K562 (cell line): Measurements from ENCODE around the gene MAPKAPK2. TPM values are rescaled to one million over a fixed set of nuclear protein-coding genes. Genes with fewer than 3 reads are reported as not detected.

ENCODE experiments used
- ATAC-seq: fragments of 200-7000 bp; cut with Tn5 transposase; 3 replicates; pipeline ENCODE4 v1.9.1; 2020; ENCODE audit warnings: moderate library complexity
- BruUV-seq: library from RNA; stranded (reverse); fragments of 400-500 nt; replicated peaks from 2 replicates; lab custom pipeline; 2021; lab: Mats Ljungman, UMichigan
- CTCF ChIA-PET: fragments of 300-600 bp; formaldehyde crosslinking; extraction: SDS; loops from one replicate; lab custom pipeline; 2021; ENCODE audit warnings: low intra/inter-chr PET ratio; lab: Yijun Ruan, JAX
- POLR2A ChIA-PET: fragments of 300-600, 350-650 bp; sonication (Branson Sonifier 250); formaldehyde crosslinking; extraction: SDS; loops from one replicate; lab custom pipeline; 2021; ENCODE audit warnings: antibody characterized with exemption, inconsistent platforms; lab: Yijun Ruan, JAX
- DNase-seq, 4 experiments: peaks; one replicate each; pipeline versions ENCODE4 v3.0.0 to v3.0.0-alpha.2; 2011 to 2018; ENCODE audit warnings: low spot score in 3 of 4, mixed read lengths in 3 of 4; ENCODE audit errors: extremely low read depth in 1 of 4
- FAIRE-seq: peaks from 2 replicates; lab custom pipeline; 2011; peaks lifted over from hg19 to GRCh38; lab: Jason Lieb, UNC
- H2AFZ ChIP-seq: 2 replicates; pipeline ENCODE4 v1.6.0; 2011; ENCODE audit warnings: low read depth, low read length, control low read depth, inconsistent platforms
- H3K27ac ChIP-seq: fragments of 200-600 bp; 3 replicates; pipeline ENCODE4 v1.8.0; 2011; ENCODE audit warnings: low read depth, mild to moderate bottlenecking, control low read depth, inconsistent platforms, low read length, moderate library complexity, mixed read lengths; ENCODE audit errors: extremely low read depth
- H3K27me3 ChIP-seq, 2 experiments: fragments of 300-600 bp in 1 of 2; 2 replicates in 1 of 2; 3 replicates in 1 of 2; pipeline versions ENCODE4 v1.6.0 to v1.8.0; 2011; ENCODE audit warnings: inconsistent platforms in 2 of 2, low read length in 2 of 2, mild to moderate bottlenecking in 1 of 2, mixed read lengths in 1 of 2, moderate library complexity in 1 of 2; ENCODE audit not compliant: control insufficient read depth in 2 of 2, insufficient read depth in 2 of 2
- H3K36me3 ChIP-seq: fragments of 300-600 bp; 3 replicates; pipeline ENCODE4 v1.8.0; 2011; ENCODE audit warnings: mild to moderate bottlenecking, low read length, inconsistent platforms; ENCODE audit not compliant: control insufficient read depth, insufficient read depth
- H3K4me1 ChIP-seq, 2 experiments: fragments of 200-600 bp in 1 of 2; replicated peaks in 1 of 2; 2 replicates in 1 of 2; 3 replicates in 1 of 2; pipeline versions ENCODE4 v1.5.1 to v1.8.0; 2011; ENCODE audit warnings: inconsistent platforms in 2 of 2, low read length in 2 of 2, mild to moderate bottlenecking in 1 of 2, mixed read lengths in 1 of 2, moderate library complexity in 1 of 2; ENCODE audit not compliant: control insufficient read depth in 2 of 2, insufficient read depth in 2 of 2
- H3K4me2 ChIP-seq: 2 replicates; pipeline ENCODE4 v1.6.1; 2011; ENCODE audit warnings: low read length, control low read depth, inconsistent platforms, mixed read lengths; ENCODE audit not compliant: insufficient read depth
- H3K4me3 ChIP-seq: fragments of 200-600 bp; sonication (generic), shearing (Covaris generic); 2 replicates; pipeline ENCODE4 v1.5.1; 2016; ENCODE audit warnings: control low read depth, inconsistent platforms
- H3K79me2 ChIP-seq: fragments of 200-600 bp; 3 replicates; pipeline ENCODE4 v1.8.0; 2011; ENCODE audit warnings: low read length, inconsistent platforms; ENCODE audit not compliant: control insufficient read depth, insufficient read depth
- H3K9ac ChIP-seq, 2 experiments: 2 replicates each; pipeline versions ENCODE4 v1.6.0 to v1.6.1; 2011; ENCODE audit warnings: low read depth in 2 of 2, low read length in 2 of 2, control low read depth in 1 of 2, inconsistent platforms in 1 of 2, mild to moderate bottlenecking in 1 of 2, mixed read lengths in 1 of 2; ENCODE audit not compliant: insufficient read depth in 1 of 2
- H3K9me1 ChIP-seq: one replicate; pipeline ENCODE4 v1.6.0; 2011; ENCODE audit warnings: inconsistent platforms, mild to moderate bottlenecking, low read length, moderate library complexity; ENCODE audit not compliant: control insufficient read depth, insufficient read depth
- H3K9me3 ChIP-seq: replicated peaks from 2 replicates; pipeline ENCODE4 v1.5.1; 2011; ENCODE audit warnings: low read depth, low read length, inconsistent platforms; ENCODE audit not compliant: control insufficient read depth, insufficient read depth
- H4K20me1 ChIP-seq: replicated peaks from 2 replicates; pipeline ENCODE4 v1.6.1; 2011; ENCODE audit warnings: low read length, inconsistent platforms, mixed read lengths; ENCODE audit not compliant: control insufficient read depth, insufficient read depth
- GABPB1 ChIP-seq: sonication (generic); formaldehyde crosslinking; IDR thresholded peaks from 2 replicates; pipeline ENCODE4 v1.8.0; 2022; ENCODE audit warnings: mild to moderate bottlenecking, missing genetic modification reagents
- ID3 ChIP-seq, 2 experiments: fragments of 250-450 bp in 1 of 2; fragments of 450-650 bp in 1 of 2; sonication (Bioruptor Pico) in 1 of 2; IDR thresholded peaks; 2 replicates each; pipeline versions ENCODE4 v1.6.1 to v1.8.0; 2016 to 2021; ENCODE audit warnings: mild to moderate bottlenecking in 2 of 2, moderate library complexity in 2 of 2, missing compliant biosample characterization in 1 of 2, missing genetic modification characterization in 1 of 2
- SAFB2 ChIP-seq: fragments of 200-400 bp; formaldehyde crosslinking; IDR thresholded peaks from 2 replicates; pipeline ENCODE4 v1.6.1; 2018; ENCODE audit warnings: borderline replicate concordance, low read length, low read depth, moderate library complexity; ENCODE audit not compliant: severe bottlenecking
- ZNF740 ChIP-seq, 3 experiments: fragments of 200-800 bp in 1 of 3; sonication (Bioruptor generic) in 1 of 3; sonication (generic) in 1 of 3; formaldehyde crosslinking in 1 of 3; IDR thresholded peaks; 2 replicates each; pipeline versions ENCODE4 v1.6.1 to v1.8.0; 2016 to 2022; ENCODE audit warnings: mild to moderate bottlenecking in 2 of 3, missing compliant biosample characterization in 2 of 3, missing genetic modification characterization in 2 of 3, missing genetic modification reagents in 1 of 3
- WGBS: fragments of 100-300 bp; shearing (Covaris generic); methylation state at CpG from one replicate; pipeline ENCODE4 v1.1.6; 2016; ENCODE audit warnings: low coverage, mixed read lengths; ENCODE audit not compliant: insufficient coverage; ENCODE audit errors: missing lambda C conversion rate; 5-methylcytosine and 5-hydroxymethylcytosine counted together
- in situ Hi-C: fragments of 300-500 bp; cut with MboI; formaldehyde crosslinking; loops from 4 replicates; pipeline ENCODE4 v1.15.0; 2018; ENCODE audit warnings: inconsistent platforms, mixed read lengths
- intact Hi-C: fragments of 100-400 bp; cut with micrococcal nuclease; formaldehyde crosslinking; loops from 2 replicates; pipeline ENCODE4 v1.14.2; 2022
- polyA plus RNA-seq, 8 experiments: library from polyadenylated mRNA; depleted of rRNA in 4 of 8; stranded (reverse) in 5 of 8; unstranded in 3 of 8; fragments of >200 nt; fragmentation: Nextera tagmentation in 2 of 8; fragmentation: Illumina TruSeq in 1 of 8; extraction: Ambion mirVana in 2 of 8; extraction: Trizol in 1 of 8; gene quantifications; 2 replicates each; pipeline versions ENCODE4 v1.2.1 to v1.2.3, GENCODE V29; 2011 to 2014; ENCODE audit warnings: inconsistent platforms in 1 of 8, missing spikeins in 1 of 8
- total RNA-seq, 7 experiments: library from RNA; depleted of rRNA in 6 of 7; stranded (reverse); fragments of >200 nt in 6 of 7; fragmentation: Illumina TruSeq in 2 of 7; extraction: Trizol in 2 of 7; gene quantifications; 2 replicates each; pipeline versions ENCODE4 v1.2.1 to v1.2.3, GENCODE V29; 2011 to 2021; ENCODE audit warnings: low replicate concordance in 1 of 7

Gene MAPKAPK2
- total and polyA plus RNA-seq, 9 of the 15 experiments (the other 6 are each of a cell fraction or from before 2014, with no cell fraction given): 0.63 to 94.2 (median 52.1) TPM

- 82% methylated on average over 2 of the region's 2 CpGs for WGBS
- peaks cover 27% of the 10 kb centered on the region; the same call in 2 of the 3 replicates for H3K36me3 ChIP-seq
- no peak overlapping the region for H2AFZ ChIP-seq
- in situ Hi-C loops (no loop called here), intact Hi-C loops (no loop called here)
- H3K4me1 ChIP-seq: peaks cover 49 to 63% of the 10 kb centered on the region in 2 experiments
- H3K27me3 ChIP-seq: no peaks in the 10 kb centered on the region
- peak in 1 of 4 experiments; percentile 15 for DNase-seq
- peaks cover 99% of the 10 kb centered on the region for H3K79me2 ChIP-seq
- peak overlapping the region in 1 of 2 experiments; percentile 69; a peak in 2 of 4 replicates for H3K9ac ChIP-seq
- ATAC-seq: no peak
- no TSS peak for BruUV-seq
- ChIA-PET POLR2A (interaction anchor here (0.7 to 10.1 kb wide), 10 partner anchors 11 to 84 kb away, joined by 3 to 130 read pairs (median 3); partner anchors contain the start of gene DYRK3), CTCF (no interaction called here)
- H3K27ac ChIP-seq: no peak overlapping the region
- no peak overlapping the region for H3K4me2 ChIP-seq
- peaks cover 78% of the 10 kb centered on the region for H4K20me1 ChIP-seq
- H3K9me3 ChIP-seq: no peaks in the 10 kb centered on the region
- no peak overlapping the region for H3K4me3 ChIP-seq
- H3K9me1 ChIP-seq: peaks cover 22% of the 10 kb centered on the region
- TF ChIP-seq GABPB1 (0 out of 2 replicates have a peak, but pooled peaks have one; percentile 23), ID3 (CRISPR knock-in tag; IDR thresholded peaks at IDR 0.05) (no peak), ID3 (tag; IDR thresholded peaks at IDR 0.05) (no peak), ZNF740 (CRISPR knock-in tag; IDR thresholded peaks at IDR 0.05) (no peak), ZNF740 (tag; IDR thresholded peaks at IDR 0.05) (no peak), SAFB2 (no peak)
- TF ChIP-seq, all 486 proteins: peak for 1
- FAIRE-seq: no peak
Measured at GRCh38 chr1:206690516-206690915, 5.8 kb downstream of the MAPKAPK2 start.
